Activated T-cell treated with anti-CD3 and anti-CD28 coated beads, Interleukin-2, amount 50 U/mL, for 4 hours (primary cell): Measurements from ENCODE around the gene HEXD. TPM values are rescaled to one million over a fixed set of nuclear protein-coding genes. Genes with fewer than 3 reads are reported as not detected.
"Not testable (repeated sequence)": the region's sequence is repeated elsewhere in the genome, so short reads cannot be mapped to it uniquely, and the experiment has no call there.

Experiments used
- ATAC-seq, 2 donors: fragments of 200-7000 bp; cut with Tn5 transposase; one replicate each; pipeline ENCODE4 v1.10.0; 2021
- DNase-seq: peaks from one replicate; pipeline ENCODE4 v3.0.0-alpha.2; 2020
- H3K27me3 Mint-ChIP-seq: one replicate; pipeline ENCODE4 v1.8.0; 2021; ENCODE audit warnings: low read depth, mixed read lengths
- H3K36me3 Mint-ChIP-seq: one replicate; pipeline ENCODE4 v1.8.0; 2022; ENCODE audit warnings: mixed read lengths; ENCODE audit not compliant: insufficient read depth
- H3K4me1 Mint-ChIP-seq: one replicate; pipeline ENCODE4 v1.8.0; 2021; ENCODE audit warnings: low read depth, mixed read lengths
- H3K4me3 Mint-ChIP-seq: one replicate; pipeline ENCODE4 v1.8.0; 2021; ENCODE audit warnings: mild to moderate bottlenecking, moderate library complexity, mixed read lengths
- H3K9me3 Mint-ChIP-seq: one replicate; pipeline ENCODE4 v1.8.0; 2021; ENCODE audit warnings: mixed read lengths
- total RNA-seq, 3 donors: library from RNA; stranded (reverse); gene quantifications; one replicate each; pipeline ENCODE4 v1.2.1, GENCODE V29; 2021

HEXD gene
- total RNA-seq, 3 donors from 2014 or later = 16.5 to 19.9 (median 19.0) TPM

- no peak for DNase-seq
- H3K36me3 Mint-ChIP-seq = peaks cover 9% of the 10 kb centered on the region
Observed at GRCh38 chr17:82457073-82457928, 39.2 kb downstream of the HEXD start.

GRCh38 chr17:82457929-82458178 lies 39.7 kb downstream of the HEXD start:
- ATAC-seq = no peak
- Mint-ChIP-seq H3K9me3 (no peaks in the 10 kb centered on the region), H3K4me3 (peak overlapping the region; percentile 90), H3K27me3 (no peaks in the 10 kb centered on the region), H3K36me3 (peaks cover 14% of the 10 kb centered on the region), H3K4me1 (peaks cover 23% of the 10 kb centered on the region)
- DNase-seq = no peak

More at GRCh38 chr17:82457073-82457928, 39.2 kb downstream of the HEXD start:
- Mint-ChIP-seq H3K9me3 (no peaks in the 10 kb centered on the region), H3K4me1 (peaks cover 26% of the 10 kb centered on the region), H3K27me3 (no peaks in the 10 kb centered on the region), H3K4me3 (peak overlapping the region; percentile 90)
- ATAC-seq = peak in 1 of 2 donors; percentile 0

GRCh38 chr17:82458179-82458884 lies 40.2 kb downstream of the HEXD start, which contains the start of gene NARF:
NARF (plus strand) TSS chr17:82458741; CDS start chr17:82458804, 63 bp downstream.
- H3K4me3 Mint-ChIP-seq = peak within 1 kb of the TSS; percentile 90
- peaks cover 23% of the 10 kb centered on the region for H3K4me1 Mint-ChIP-seq
- peaks cover 14% of the 10 kb centered on the region for H3K36me3 Mint-ChIP-seq
- DNase-seq = peak; percentile 95
- H3K27me3 Mint-ChIP-seq = no peaks in the 10 kb centered on the region
- peak; percentile 98 for ATAC-seq
- H3K9me3 Mint-ChIP-seq = no peaks in the 10 kb centered on the region

- Mint-ChIP-seq H3K4me1 (peaks cover 23% of the 10 kb centered on the region), H3K36me3 (peaks cover 19% of the 10 kb centered on the region), H3K9me3 (no peaks in the 10 kb centered on the region), H3K27me3 (no peaks in the 10 kb centered on the region), H3K4me3 (peak overlapping the region; percentile 90)
- no peak for DNase-seq
- no peak for ATAC-seq
Observed at GRCh38 chr17:82458885-82459424, 40.8 kb downstream of the HEXD start.

GRCh38 chr17:82459936-82460335 lies 41.8 kb downstream of the HEXD start:
- not testable (repeated sequence) for H3K27me3 Mint-ChIP-seq, DNase-seq, H3K9me3 Mint-ChIP-seq, ATAC-seq
- Mint-ChIP-seq H3K4me3 (peak overlapping the region; percentile 90), H3K36me3 (peaks cover 28% of the 10 kb centered on the region), H3K4me1 (peaks cover 26% of the 10 kb centered on the region)

- Mint-ChIP-seq H3K36me3 (peaks cover 40% of the 10 kb centered on the region), H3K4me3 (no peak overlapping the region), H3K27me3 (no peaks in the 10 kb centered on the region), H3K9me3 (no peaks in the 10 kb centered on the region), H3K4me1 (peaks cover 24% of the 10 kb centered on the region)
- DNase-seq = no peak
- no peak for ATAC-seq
Observed at GRCh38 chr17:82461827-82462524, 43.8 kb downstream of the HEXD start.

GRCh38 chr17:82463391-82463790 lies 45.2 kb downstream of the HEXD start:
- DNase-seq (no peak), ATAC-seq (no peak)
- Mint-ChIP-seq H3K4me3 (no peak overlapping the region), H3K9me3 (no peaks in the 10 kb centered on the region), H3K27me3 (no peaks in the 10 kb centered on the region), H3K36me3 (peaks cover 42% of the 10 kb centered on the region), H3K4me1 (peaks cover 13% of the 10 kb centered on the region)

GRCh38 chr17:82463925-82464566 lies 45.9 kb downstream of the HEXD start:
- H3K27me3 Mint-ChIP-seq = no peaks in the 10 kb centered on the region
- H3K4me1 Mint-ChIP-seq = peaks cover 12% of the 10 kb centered on the region
- ATAC-seq (no peak), DNase-seq (no peak)
- no peaks in the 10 kb centered on the region for H3K9me3 Mint-ChIP-seq
- peaks cover 48% of the 10 kb centered on the region for H3K36me3 Mint-ChIP-seq
- no peak overlapping the region for H3K4me3 Mint-ChIP-seq

GRCh38 chr17:82464567-82464929 lies 46.4 kb downstream of the HEXD start:
- peaks cover 52% of the 10 kb centered on the region for H3K36me3 Mint-ChIP-seq

GRCh38 chr17:82465023-82465603 lies 47.0 kb downstream of the HEXD start:
- Mint-ChIP-seq H3K9me3 (no peaks in the 10 kb centered on the region), H3K4me1 (peaks cover 6% of the 10 kb centered on the region), H3K27me3 (no peaks in the 10 kb centered on the region), H3K4me3 (no peak overlapping the region), H3K36me3 (peaks cover 52% of the 10 kb centered on the region)
- peak; percentile 65 to 68 for ATAC-seq
- DNase-seq = no peak

More at GRCh38 chr17:82464567-82464929, 46.4 kb downstream of the HEXD start:
- no peak for ATAC-seq
- no peak for DNase-seq
- Mint-ChIP-seq H3K27me3 (no peaks in the 10 kb centered on the region), H3K4me1 (peaks cover 7% of the 10 kb centered on the region), H3K4me3 (no peak overlapping the region), H3K9me3 (no peaks in the 10 kb centered on the region)

GRCh38 chr17:82468692-82469091 lies 50.5 kb downstream of the HEXD start:
- ATAC-seq (no peak), DNase-seq (no peak)
- no peaks in the 10 kb centered on the region for H3K9me3 Mint-ChIP-seq
- no peak overlapping the region for H3K4me3 Mint-ChIP-seq
- H3K4me1 Mint-ChIP-seq = peaks cover 6% of the 10 kb centered on the region
- H3K27me3 Mint-ChIP-seq = no peaks in the 10 kb centered on the region
- H3K36me3 Mint-ChIP-seq = peaks cover 38% of the 10 kb centered on the region

GRCh38 chr17:82470065-82470464 lies 51.9 kb downstream of the HEXD start:
- Mint-ChIP-seq H3K9me3 (no peaks in the 10 kb centered on the region), H3K36me3 (peaks cover 27% of the 10 kb centered on the region), H3K27me3 (no peaks in the 10 kb centered on the region), H3K4me1 (peaks cover 1% of the 10 kb centered on the region), H3K4me3 (no peak overlapping the region)
- DNase-seq (no peak), ATAC-seq (no peak)

GRCh38 chr17:82474223-82475010 lies 56.3 kb downstream of the HEXD start:
- Mint-ChIP-seq H3K9me3 (no peaks in the 10 kb centered on the region), H3K27me3 (no peaks in the 10 kb centered on the region), H3K36me3 (peaks cover 6% of the 10 kb centered on the region), H3K4me3 (no peak overlapping the region), H3K4me1 (peaks cover 6% of the 10 kb centered on the region)
- no peak for ATAC-seq
- no peak for DNase-seq
